ENCODE results near the gene PADI2. TPM values are rescaled to one million over a fixed set of nuclear protein-coding genes. Genes with fewer than 3 reads are reported as not detected.

Gene PADI2
- total and polyA plus RNA-seq, 2 experiments from 2014 or later = 1.7 to 4.3 TPM

DNA sequence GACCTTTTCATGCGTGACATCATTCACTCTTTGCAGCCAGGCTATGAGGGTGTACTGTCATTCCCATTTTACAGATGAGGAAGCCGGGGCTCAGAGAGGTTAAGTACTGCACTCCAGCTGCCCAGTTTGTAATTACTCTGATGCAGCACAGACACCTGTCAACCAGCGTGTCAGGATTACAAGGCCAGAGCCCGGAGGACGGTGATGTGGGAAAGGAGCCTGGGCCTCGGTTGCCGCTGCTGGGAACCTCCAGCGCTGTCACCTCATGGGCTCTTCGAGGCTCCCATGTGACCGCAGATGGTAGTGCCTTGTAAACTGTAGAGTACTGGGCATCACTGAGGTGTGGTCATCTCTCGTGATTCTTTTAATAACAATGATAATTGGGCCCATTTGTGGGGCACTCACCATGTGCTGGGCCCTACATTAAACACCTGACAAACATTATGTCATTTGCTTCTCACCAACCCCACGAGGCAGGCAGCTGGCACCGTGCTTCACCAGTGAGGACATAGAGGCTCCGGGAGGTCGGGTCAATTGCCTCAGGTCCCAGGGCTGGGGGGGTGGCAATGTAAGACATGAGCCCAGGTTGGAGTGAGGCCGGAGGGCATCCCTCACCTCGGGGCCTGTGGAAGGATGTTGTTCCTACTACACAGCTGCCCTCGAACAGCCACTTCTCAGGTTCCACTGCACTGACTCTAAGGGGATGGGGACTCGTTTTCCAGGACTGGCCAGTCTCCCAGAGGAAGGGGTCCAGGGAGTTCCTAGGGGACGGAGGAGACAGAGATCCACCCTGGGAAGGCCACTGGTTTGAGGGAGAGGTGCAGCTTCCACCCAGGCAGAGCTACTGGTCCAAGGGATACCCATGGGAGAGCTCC is 42.9 kb upstream of the PADI2 start (continued):
- TF ChIP-seq, protein P1, sequence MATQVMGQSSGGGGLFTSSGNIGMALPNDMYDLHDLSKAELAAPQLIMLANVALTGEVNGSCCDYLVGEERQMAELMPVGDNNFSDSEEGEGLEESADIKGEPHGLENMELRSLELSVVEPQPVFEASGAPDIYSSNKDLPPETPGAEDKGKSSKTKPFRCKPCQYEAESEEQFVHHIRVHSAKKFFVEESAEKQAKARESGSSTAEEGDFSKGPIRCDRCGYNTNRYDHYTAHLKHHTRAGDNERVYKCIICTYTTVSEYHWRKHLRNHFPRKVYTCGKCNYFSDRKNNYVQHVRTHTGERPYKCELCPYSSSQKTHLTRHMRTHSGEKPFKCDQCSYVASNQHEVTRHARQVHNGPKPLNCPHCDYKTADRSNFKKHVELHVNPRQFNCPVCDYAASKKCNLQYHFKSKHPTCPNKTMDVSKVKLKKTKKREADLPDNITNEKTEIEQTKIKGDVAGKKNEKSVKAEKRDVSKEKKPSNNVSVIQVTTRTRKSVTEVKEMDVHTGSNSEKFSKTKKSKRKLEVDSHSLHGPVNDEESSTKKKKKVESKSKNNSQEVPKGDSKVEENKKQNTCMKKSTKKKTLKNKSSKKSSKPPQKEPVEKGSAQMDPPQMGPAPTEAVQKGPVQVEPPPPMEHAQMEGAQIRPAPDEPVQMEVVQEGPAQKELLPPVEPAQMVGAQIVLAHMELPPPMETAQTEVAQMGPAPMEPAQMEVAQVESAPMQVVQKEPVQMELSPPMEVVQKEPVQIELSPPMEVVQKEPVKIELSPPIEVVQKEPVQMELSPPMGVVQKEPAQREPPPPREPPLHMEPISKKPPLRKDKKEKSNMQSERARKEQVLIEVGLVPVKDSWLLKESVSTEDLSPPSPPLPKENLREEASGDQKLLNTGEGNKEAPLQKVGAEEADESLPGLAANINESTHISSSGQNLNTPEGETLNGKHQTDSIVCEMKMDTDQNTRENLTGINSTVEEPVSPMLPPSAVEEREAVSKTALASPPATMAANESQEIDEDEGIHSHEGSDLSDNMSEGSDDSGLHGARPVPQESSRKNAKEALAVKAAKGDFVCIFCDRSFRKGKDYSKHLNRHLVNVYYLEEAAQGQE (IDR thresholded peaks at IDR 0.05; ENCODE audit: unreplicated experiment) = no peak
- TF ChIP-seq STAT1 (IDR thresholded peaks at IDR 0.05; ENCODE audit: unreplicated experiment) (no peak), ZNF114 (CRISPR knock-in tag; IDR thresholded peaks at IDR 0.05) (no peak), POLR2AphosphoS5 (IDR thresholded peaks at IDR 0.05; ENCODE audit: low read depth) (no peak), EZH2 (IDR thresholded peaks at IDR 0.05; ENCODE audit: low read depth, unreplicated experiment) (no peak)
- TF ChIP-seq, protein P2, sequence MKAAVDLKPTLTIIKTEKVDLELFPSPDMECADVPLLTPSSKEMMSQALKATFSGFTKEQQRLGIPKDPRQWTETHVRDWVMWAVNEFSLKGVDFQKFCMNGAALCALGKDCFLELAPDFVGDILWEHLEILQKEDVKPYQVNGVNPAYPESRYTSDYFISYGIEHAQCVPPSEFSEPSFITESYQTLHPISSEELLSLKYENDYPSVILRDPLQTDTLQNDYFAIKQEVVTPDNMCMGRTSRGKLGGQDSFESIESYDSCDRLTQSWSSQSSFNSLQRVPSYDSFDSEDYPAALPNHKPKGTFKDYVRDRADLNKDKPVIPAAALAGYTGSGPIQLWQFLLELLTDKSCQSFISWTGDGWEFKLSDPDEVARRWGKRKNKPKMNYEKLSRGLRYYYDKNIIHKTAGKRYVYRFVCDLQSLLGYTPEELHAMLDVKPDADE (IDR thresholded peaks at IDR 0.05) = no peak

DNA sequence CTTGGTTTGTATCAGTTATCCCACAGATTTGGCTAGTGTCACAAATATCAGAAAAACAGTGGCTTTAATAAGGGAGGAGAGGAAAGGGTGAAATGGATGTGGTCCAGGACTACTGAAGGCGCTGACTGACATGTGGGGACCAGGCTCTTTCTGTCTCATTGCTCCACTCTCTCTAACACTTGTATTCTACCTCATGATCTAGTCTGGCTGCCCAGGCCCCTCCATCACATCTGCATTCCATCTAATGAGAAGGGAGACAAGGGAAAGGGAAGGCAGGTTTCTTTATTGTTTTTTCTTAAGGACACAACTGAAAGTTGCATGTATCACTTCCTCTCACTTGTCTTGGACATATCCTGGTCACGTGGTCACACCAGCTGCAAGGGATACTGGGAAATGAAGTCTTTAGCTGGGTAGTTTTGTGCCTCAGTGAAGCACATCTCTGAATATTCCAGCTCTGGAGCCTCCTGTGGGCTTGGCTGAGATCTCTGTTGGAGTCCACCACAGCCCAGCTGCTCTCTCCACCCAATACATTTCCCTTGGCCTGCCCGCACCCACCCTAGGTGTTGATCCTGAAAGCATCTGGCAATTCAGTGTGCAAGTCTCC is 42.0 kb upstream of the PADI2 start:
- Histone ChIP-seq H3F3A (replicated peaks; ENCODE audit: low read depth) (no peaks in the 10 kb centered on the region), H2AFZ (0 out of 2 replicates have a peak overlapping the region, but pooled peaks have one; percentile 23), H4K20me1 (replicated peaks; ENCODE audit: insufficient read depth) (no peaks in the 10 kb centered on the region), H3K4me1 (ENCODE audit: insufficient read depth) (peaks cover 12% of the 10 kb centered on the region), H3K27me3 (ENCODE audit: insufficient read depth) (no peaks in the 10 kb centered on the region), H3K4me3 (no peak overlapping the region), H3K4me2 (no peak overlapping the region), H3K79me2 (replicated peaks; ENCODE audit: insufficient read depth) (no peaks in the 10 kb centered on the region), H3K9me2 (ENCODE audit: insufficient read depth) (peaks cover 8% of the 10 kb centered on the region; the same call in 1 of the 2 replicates), H3K27ac (ENCODE audit: low read depth) (no peak overlapping the region), H3K36me3 (ENCODE audit: insufficient read depth) (no peaks in the 10 kb centered on the region; the same call in 1 of the 2 replicates)
- no peak for DNase-seq (ENCODE audit: low spot score)
- Mint-ChIP-seq H3K4me3 (no peak overlapping the region), H3K27ac (no peak overlapping the region), H3K9me3 (peaks cover 22% of the 10 kb centered on the region), H3K4me1 (peaks cover 17% of the 10 kb centered on the region), H3K36me3 (ENCODE audit: low read depth) (peaks cover 14% of the 10 kb centered on the region), H3K27me3 (ENCODE audit: insufficient read depth, low read depth, poor library complexity) (peaks cover 8% of the 10 kb centered on the region)
- no peak for ATAC-seq
- TF ChIP-seq STAT1 (IDR thresholded peaks at IDR 0.05; ENCODE audit: unreplicated experiment) = no peak
- TF ChIP-seq EZH2 (IDR thresholded peaks at IDR 0.05; ENCODE audit: low read depth, unreplicated experiment) = no peak
- TF ChIP-seq, protein P3, sequence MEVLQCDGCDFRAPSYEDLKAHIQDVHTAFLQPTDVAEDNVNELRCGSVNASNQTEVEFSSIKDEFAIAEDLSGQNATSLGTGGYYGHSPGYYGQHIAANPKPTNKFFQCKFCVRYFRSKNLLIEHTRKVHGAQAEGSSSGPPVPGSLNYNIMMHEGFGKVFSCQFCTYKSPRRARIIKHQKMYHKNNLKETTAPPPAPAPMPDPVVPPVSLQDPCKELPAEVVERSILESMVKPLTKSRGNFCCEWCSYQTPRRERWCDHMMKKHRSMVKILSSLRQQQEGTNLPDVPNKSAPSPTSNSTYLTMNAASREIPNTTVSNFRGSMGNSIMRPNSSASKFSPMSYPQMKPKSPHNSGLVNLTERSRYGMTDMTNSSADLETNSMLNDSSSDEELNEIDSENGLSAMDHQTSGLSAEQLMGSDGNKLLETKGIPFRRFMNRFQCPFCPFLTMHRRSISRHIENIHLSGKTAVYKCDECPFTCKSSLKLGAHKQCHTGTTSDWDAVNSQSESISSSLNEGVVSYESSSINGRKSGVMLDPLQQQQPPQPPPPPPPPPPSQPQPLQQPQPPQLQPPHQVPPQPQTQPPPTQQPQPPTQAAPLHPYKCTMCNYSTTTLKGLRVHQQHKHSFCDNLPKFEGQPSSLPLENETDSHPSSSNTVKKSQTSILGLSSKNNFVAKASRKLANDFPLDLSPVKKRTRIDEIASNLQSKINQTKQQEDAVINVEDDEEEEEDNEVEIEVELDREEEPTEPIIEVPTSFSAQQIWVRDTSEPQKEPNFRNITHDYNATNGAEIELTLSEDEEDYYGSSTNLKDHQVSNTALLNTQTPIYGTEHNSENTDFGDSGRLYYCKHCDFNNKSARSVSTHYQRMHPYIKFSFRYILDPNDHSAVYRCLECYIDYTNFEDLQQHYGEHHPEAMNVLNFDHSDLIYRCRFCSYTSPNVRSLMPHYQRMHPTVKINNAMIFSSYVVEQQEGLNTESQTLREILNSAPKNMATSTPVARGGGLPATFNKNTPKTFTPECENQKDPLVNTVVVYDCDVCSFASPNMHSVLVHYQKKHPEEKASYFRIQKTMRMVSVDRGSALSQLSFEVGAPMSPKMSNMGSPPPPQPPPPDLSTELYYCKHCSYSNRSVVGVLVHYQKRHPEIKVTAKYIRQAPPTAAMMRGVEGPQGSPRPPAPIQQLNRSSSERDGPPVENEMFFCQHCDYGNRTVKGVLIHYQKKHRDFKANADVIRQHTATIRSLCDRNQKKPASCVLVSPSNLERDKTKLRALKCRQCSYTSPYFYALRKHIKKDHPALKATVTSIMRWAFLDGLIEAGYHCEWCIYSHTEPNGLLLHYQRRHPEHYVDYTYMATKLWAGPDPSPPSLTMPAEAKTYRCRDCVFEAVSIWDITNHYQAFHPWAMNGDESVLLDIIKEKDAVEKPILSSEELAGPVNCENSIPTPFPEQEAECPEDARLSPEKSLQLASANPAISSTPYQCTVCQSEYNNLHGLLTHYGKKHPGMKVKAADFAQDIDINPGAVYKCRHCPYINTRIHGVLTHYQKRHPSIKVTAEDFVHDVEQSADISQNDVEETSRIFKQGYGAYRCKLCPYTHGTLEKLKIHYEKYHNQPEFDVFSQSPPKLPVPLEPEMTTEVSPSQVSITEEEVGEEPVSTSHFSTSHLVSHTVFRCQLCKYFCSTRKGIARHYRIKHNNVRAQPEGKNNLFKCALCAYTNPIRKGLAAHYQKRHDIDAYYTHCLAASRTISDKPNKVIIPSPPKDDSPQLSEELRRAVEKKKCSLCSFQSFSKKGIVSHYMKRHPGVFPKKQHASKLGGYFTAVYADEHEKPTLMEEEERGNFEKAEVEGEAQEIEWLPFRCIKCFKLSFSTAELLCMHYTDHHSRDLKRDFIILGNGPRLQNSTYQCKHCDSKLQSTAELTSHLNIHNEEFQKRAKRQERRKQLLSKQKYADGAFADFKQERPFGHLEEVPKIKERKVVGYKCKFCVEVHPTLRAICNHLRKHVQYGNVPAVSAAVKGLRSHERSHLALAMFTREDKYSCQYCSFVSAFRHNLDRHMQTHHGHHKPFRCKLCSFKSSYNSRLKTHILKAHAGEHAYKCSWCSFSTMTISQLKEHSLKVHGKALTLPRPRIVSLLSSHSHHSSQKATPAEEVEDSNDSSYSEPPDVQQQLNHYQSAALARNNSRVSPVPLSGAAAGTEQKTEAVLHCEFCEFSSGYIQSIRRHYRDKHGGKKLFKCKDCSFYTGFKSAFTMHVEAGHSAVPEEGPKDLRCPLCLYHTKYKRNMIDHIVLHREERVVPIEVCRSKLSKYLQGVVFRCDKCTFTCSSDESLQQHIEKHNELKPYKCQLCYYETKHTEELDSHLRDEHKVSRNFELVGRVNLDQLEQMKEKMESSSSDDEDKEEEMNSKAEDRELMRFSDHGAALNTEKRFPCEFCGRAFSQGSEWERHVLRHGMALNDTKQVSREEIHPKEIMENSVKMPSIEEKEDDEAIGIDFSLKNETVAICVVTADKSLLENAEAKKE (CRISPR knock-in tag; IDR thresholded peaks at IDR 0.05) = no peak
- no peak for TF ChIP-seq NANOG (IDR thresholded peaks at IDR 0.05; ENCODE audit: borderline replicate concordance)
- no peak for TF ChIP-seq CREB1 (CRISPR knock-in tag; IDR thresholded peaks at IDR 0.05; ENCODE audit: low read depth)
